ENCODE measurements around the gene SNTG2. TPM values are rescaled to one million over a fixed set of nuclear protein-coding genes. Genes with fewer than 3 reads are reported as not detected.
"Not testable (repeated sequence)": the region's sequence is repeated elsewhere in the genome, so short reads cannot be mapped to it uniquely, and the experiment has no call there.

SNTG2 gene
- total RNA-seq, 1 experiment from 2014 or later, result not detected

GRCh38 chr2:1088940-1089339 is 138.3 kb downstream of the SNTG2 start:
- no peak for DNase-seq (ENCODE audit: low read depth)

GRCh38 chr2:1091895-1092585 is 141.4 kb downstream of the SNTG2 start:
- DNase-seq (ENCODE audit: low read depth), result no peak

- DNase-seq (ENCODE audit: low read depth), result not testable (repeated sequence)
Measured at GRCh38 chr2:1093668-1094067, 143.0 kb downstream of the SNTG2 start.

GRCh38 chr2:1097101-1097500 is 146.5 kb downstream of the SNTG2 start:
- DNase-seq (ENCODE audit: low read depth), result no peak

GRCh38 chr2:1099418-1099817 is 148.8 kb downstream of the SNTG2 start:
- DNase-seq (ENCODE audit: low read depth), result no peak

GRCh38 chr2:1101011-1101782 is 150.5 kb downstream of the SNTG2 start:
- no peak for DNase-seq (ENCODE audit: low read depth)

- DNase-seq (ENCODE audit: low read depth), result no peak
Measured at GRCh38 chr2:1101982-1102590, 151.4 kb downstream of the SNTG2 start.

GRCh38 chr2:1104364-1104763 is 153.7 kb downstream of the SNTG2 start:
- DNase-seq (ENCODE audit: low read depth), result no peak

GRCh38 chr2:1106344-1106743 is 155.7 kb downstream of the SNTG2 start:
- not testable (repeated sequence) for DNase-seq (ENCODE audit: low read depth)

GRCh38 chr2:1115843-1116539 is 165.3 kb downstream of the SNTG2 start:
- no peak for DNase-seq (ENCODE audit: low read depth)

GRCh38 chr2:1117569-1117968 is 166.9 kb downstream of the SNTG2 start:
- no peak for DNase-seq (ENCODE audit: low read depth)

- DNase-seq (ENCODE audit: low read depth), result no peak
Measured at GRCh38 chr2:1125217-1125616, 174.6 kb downstream of the SNTG2 start.

- DNase-seq (ENCODE audit: low read depth), result no peak
Measured at GRCh38 chr2:1125633-1126370, 175.2 kb downstream of the SNTG2 start.

- no peak for DNase-seq (ENCODE audit: low read depth)
Measured at GRCh38 chr2:1129982-1130381, 179.3 kb downstream of the SNTG2 start.

- DNase-seq (ENCODE audit: low read depth), result no peak
Measured at GRCh38 chr2:1130922-1131321, 180.3 kb downstream of the SNTG2 start.

GRCh38 chr2:1132328-1132969 is 181.8 kb downstream of the SNTG2 start:
- DNase-seq (ENCODE audit: low read depth), result no peak

GRCh38 chr2:1133896-1134295 is 183.2 kb downstream of the SNTG2 start:
- not testable (repeated sequence) for DNase-seq (ENCODE audit: low read depth)

- no peak for DNase-seq (ENCODE audit: low read depth)
Measured at GRCh38 chr2:1134629-1135028, 184.0 kb downstream of the SNTG2 start.

GRCh38 chr2:1136067-1136466 is 185.4 kb downstream of the SNTG2 start:
- no peak for DNase-seq (ENCODE audit: low read depth)

- no peak for DNase-seq (ENCODE audit: low read depth)
Measured at GRCh38 chr2:1136846-1137245, 186.2 kb downstream of the SNTG2 start.

- no peak for DNase-seq (ENCODE audit: low read depth)
Measured at GRCh38 chr2:1137264-1137663, 186.6 kb downstream of the SNTG2 start.

Data from HT1080 (cell line).